HEK293T (cell line): ENCODE results near the gene RADX.

ENCODE experiments used
- CTCF ChIA-PET: fragments of 350-600 bp; formaldehyde crosslinking; extraction: SDS; loops from one replicate; lab custom pipeline; 2021; ENCODE audit warnings: antibody characterized with exemption, inconsistent platforms; lab: Yijun Ruan, JAX
- POLR2A ChIA-PET: fragments of 350-600 bp; formaldehyde crosslinking; extraction: SDS; loops from one replicate; lab custom pipeline; 2020; ENCODE audit warnings: antibody characterized with exemption, inconsistent platforms; lab: Yijun Ruan, JAX
- DNase-seq: peaks from one replicate; pipeline ENCODE4 v3.0.0; 2012; ENCODE audit warnings: mixed read lengths; ENCODE audit errors: extremely low spot score
- ARNT ChIP-seq: fragments of 450-650 bp; IDR thresholded peaks from 2 replicates; pipeline ENCODE4 v1.6.1; 2017; ENCODE audit warnings: mild to moderate bottlenecking
- BHLHE40 ChIP-seq: fragments of 450-650 bp; IDR thresholded peaks from 2 replicates; pipeline ENCODE4 v1.6.1; 2016; ENCODE audit warnings: mild to moderate bottlenecking, moderate library complexity, borderline replicate concordance
- CTBP1 ChIP-seq: fragments of 450-650 bp; IDR thresholded peaks from 2 replicates; pipeline ENCODE4 v1.6.1; 2016; ENCODE audit warnings: borderline replicate concordance
- ELF4 ChIP-seq: fragments of 450-650 bp; IDR thresholded peaks from 2 replicates; pipeline ENCODE4 v1.6.1; 2017; ENCODE audit warnings: antibody characterized with exemption
- FOXA1 ChIP-seq: fragments of 450-650 bp; IDR thresholded peaks from 2 replicates; pipeline ENCODE4 v1.6.1; 2016; ENCODE audit warnings: mild to moderate bottlenecking
- FOXK2 ChIP-seq: fragments of 450-650 bp; IDR thresholded peaks from 2 replicates; pipeline ENCODE4 v1.6.1; 2016; ENCODE audit warnings: mild to moderate bottlenecking
- FOXM1 ChIP-seq: fragments of 450-650 bp; IDR thresholded peaks from 2 replicates; pipeline ENCODE4 v1.6.1; 2017; ENCODE audit warnings: mild to moderate bottlenecking, borderline replicate concordance
- HDGF ChIP-seq: fragments of 450-650 bp; IDR thresholded peaks from 2 replicates; pipeline ENCODE4 v1.6.1; 2017; ENCODE audit warnings: antibody characterized with exemption, borderline replicate concordance
- L3MBTL2 ChIP-seq: fragments of 450-650 bp; conservative IDR thresholded peaks from 2 replicates; pipeline ENCODE4 v1.6.1; 2016; ENCODE audit warnings: mild to moderate bottlenecking
- LEF1 ChIP-seq: fragments of 450-650 bp; IDR thresholded peaks from 2 replicates; pipeline ENCODE4 v1.6.1; 2017; ENCODE audit warnings: mild to moderate bottlenecking, borderline replicate concordance
- NFRKB ChIP-seq: fragments of 450-650 bp; IDR thresholded peaks from 2 replicates; pipeline ENCODE4 v1.6.1; 2016; ENCODE audit warnings: mild to moderate bottlenecking, moderate library complexity
- PKNOX1 ChIP-seq: fragments of 450-650 bp; IDR thresholded peaks from 2 replicates; pipeline ENCODE4 v1.6.1; 2016
- SP1 ChIP-seq: fragments of 450-650 bp; IDR thresholded peaks from 2 replicates; pipeline ENCODE4 v1.6.1; 2017
- SUZ12 ChIP-seq: fragments of 450-650 bp; IDR thresholded peaks from 2 replicates; pipeline ENCODE4 v1.6.1; 2016; ENCODE audit warnings: mild to moderate bottlenecking
- TARDBP ChIP-seq: fragments of 450-650 bp; IDR thresholded peaks from 2 replicates; pipeline ENCODE4 v1.6.1; 2016
- ZNF384 ChIP-seq: fragments of 450-650 bp; IDR thresholded peaks from 2 replicates; pipeline ENCODE4 v1.6.1; 2016

The RADX gene

GRCh38 chrX:106588801-106589200 is 23.0 kb upstream of the RADX start:
- TF ChIP-seq HDGF (no peak), PKNOX1 (no peak), L3MBTL2 (no peak), ZNF384 (no peak), ARNT (no peak), NFRKB (no peak), TARDBP (no peak), FOXM1 (no peak), CTBP1 (no peak), SP1 (no peak), BHLHE40 (no peak), LEF1 (no peak), SUZ12 (no peak), FOXA1 (no peak), FOXK2 (no peak), ELF4 (no peak)
- DNase-seq: no peak
- POLR2A ChIA-PET: no interaction called here
- CTCF ChIA-PET: interaction anchor here (0.9 kb wide), 1 partner anchor 9 kb away, joined by 3 read pairs; no protein-coding TSS in a partner anchor

GRCh38 chrX:106599411-106599810 is 12.4 kb upstream of the RADX start:
- CTCF ChIA-PET: no interaction called here

GRCh38 chrX:106606571-106606970 is 5.2 kb upstream of the RADX start:
- TF ChIP-seq ARNT: no peak
- no peak for TF ChIP-seq SP1
- TF ChIP-seq TARDBP: no peak
- TF ChIP-seq FOXM1: no peak
- TF ChIP-seq HDGF: no peak
- no peak for TF ChIP-seq BHLHE40
- TF ChIP-seq LEF1: no peak
- TF ChIP-seq CTBP1: no peak
- TF ChIP-seq SUZ12: no peak
- no peak for TF ChIP-seq ELF4
- no peak for TF ChIP-seq FOXA1
- TF ChIP-seq PKNOX1: no peak
- no peak for TF ChIP-seq L3MBTL2
- ChIA-PET POLR2A (no interaction called here), CTCF (no interaction called here)
- no peak for DNase-seq

More at GRCh38 chrX:106599411-106599810, 12.4 kb upstream of the RADX start:
- POLR2A ChIA-PET: no interaction called here
- TF ChIP-seq LEF1: no peak
- TF ChIP-seq SP1: no peak
- no peak for TF ChIP-seq ELF4
- no peak for TF ChIP-seq FOXK2
- TF ChIP-seq ZNF384: no peak
- no peak for TF ChIP-seq BHLHE40
- TF ChIP-seq FOXM1: no peak
- TF ChIP-seq SUZ12: no peak
- no peak for TF ChIP-seq L3MBTL2
- TF ChIP-seq CTBP1: no peak
- no peak for TF ChIP-seq TARDBP
- TF ChIP-seq FOXA1: no peak
- no peak for TF ChIP-seq HDGF
- no peak for TF ChIP-seq NFRKB
- no peak for TF ChIP-seq ARNT
- TF ChIP-seq PKNOX1: no peak
- no peak for DNase-seq

GRCh38 chrX:106608016-106608415 is 3.8 kb upstream of the RADX start:
- TF ChIP-seq L3MBTL2: no peak
- no peak for TF ChIP-seq ELF4
- no peak for TF ChIP-seq CTBP1
- no peak for TF ChIP-seq BHLHE40
- TF ChIP-seq FOXA1: no peak
- no peak for TF ChIP-seq FOXM1
- no peak for TF ChIP-seq ZNF384
- no peak for TF ChIP-seq SUZ12
- TF ChIP-seq NFRKB: no peak
- DNase-seq: no peak
- ChIA-PET POLR2A (no interaction called here), CTCF (interaction anchor here (0.5 to 0.9 kb wide), 2 partner anchors 12 to 117 kb away, joined by 3 to 8 read pairs; no protein-coding TSS in a partner anchor)

GRCh38 chrX:106611317-106611678 is 480 bp upstream of the RADX start:
- no peak for DNase-seq
- TF ChIP-seq BHLHE40: no peak
- TF ChIP-seq L3MBTL2: no peak
- TF ChIP-seq ARNT: no peak
- no peak for TF ChIP-seq NFRKB
- no peak for TF ChIP-seq SP1
- no peak for TF ChIP-seq FOXA1
- TF ChIP-seq FOXM1: no peak
- TF ChIP-seq PKNOX1: no peak
- TF ChIP-seq ZNF384: no peak
- TF ChIP-seq LEF1: no peak
- no peak for TF ChIP-seq TARDBP
- no peak for TF ChIP-seq FOXK2
- TF ChIP-seq SUZ12: no peak
- no peak for TF ChIP-seq HDGF
- no peak for TF ChIP-seq CTBP1
- POLR2A ChIA-PET: interaction anchor here (0.6 to 1.3 kb wide), 5 partner anchors 9 to 118 kb away, joined by 3 to 6 read pairs (median 3); no protein-coding TSS in a partner anchor
- CTCF ChIA-PET: interaction anchor here (0.9 to 2.2 kb wide), 3 partner anchors 9 to 130 kb away, joined by 3 to 6 read pairs (median 3); no protein-coding TSS in a partner anchor
